HG03025 (cell line): ENCODE results near the gene IGFBP6.
"Not testable (repeated sequence)": the region's sequence is repeated elsewhere in the genome, so short reads cannot be mapped to it uniquely, and the experiment has no call there.

Experiments
- ATAC-seq: cut with Tn5 transposase; IDR thresholded peaks from one replicate; pipeline ENCODE4 v1.9.1; 2021; ENCODE audit warnings: mild to moderate bottlenecking, moderate library complexity; ENCODE audit not compliant: unreplicated experiment, low FRiP score

Gene IGFBP6

DNA sequence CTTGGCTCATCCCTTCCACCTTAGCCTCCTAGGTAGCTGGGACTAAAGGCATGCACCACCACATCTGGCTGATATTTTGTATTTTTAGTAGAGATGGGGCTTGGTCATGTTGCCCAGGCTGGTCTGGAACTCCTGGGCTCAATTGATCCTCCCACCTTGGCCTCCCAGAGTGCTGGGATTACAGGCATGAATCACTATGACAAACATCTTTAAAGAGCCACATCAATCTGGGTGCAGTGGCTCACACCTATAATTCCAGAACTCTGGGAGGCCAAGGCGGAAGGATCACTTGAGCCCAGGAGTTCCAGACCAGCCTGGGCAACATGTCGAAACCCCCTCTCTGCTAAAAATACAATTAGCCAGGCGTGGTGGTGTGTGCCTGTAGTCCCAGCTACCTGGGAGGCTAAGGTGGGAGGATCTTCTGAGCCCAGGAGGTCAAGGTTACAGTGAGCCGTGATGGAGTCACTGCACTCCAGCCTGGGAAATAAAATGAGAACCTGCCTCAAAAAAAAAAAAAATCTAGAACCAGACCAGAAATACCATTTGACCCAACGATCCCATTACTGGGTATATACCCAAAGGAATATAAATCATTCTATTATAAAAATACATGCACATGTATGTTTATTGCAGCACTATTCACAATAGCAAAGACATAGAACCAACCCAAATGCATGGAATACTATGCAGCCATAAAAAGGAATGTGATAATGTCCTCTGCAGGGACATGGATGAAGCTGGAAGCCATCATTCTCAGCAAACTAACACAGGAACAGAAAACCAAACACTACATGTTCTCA, 2.5 kb upstream of the IGFBP6 start:
- not testable (repeated sequence) for ATAC-seq

GRCh38 chr12:53095596-53095895, 1.9 kb upstream of the IGFBP6 start:
- ATAC-seq = not testable (repeated sequence)

DNA sequence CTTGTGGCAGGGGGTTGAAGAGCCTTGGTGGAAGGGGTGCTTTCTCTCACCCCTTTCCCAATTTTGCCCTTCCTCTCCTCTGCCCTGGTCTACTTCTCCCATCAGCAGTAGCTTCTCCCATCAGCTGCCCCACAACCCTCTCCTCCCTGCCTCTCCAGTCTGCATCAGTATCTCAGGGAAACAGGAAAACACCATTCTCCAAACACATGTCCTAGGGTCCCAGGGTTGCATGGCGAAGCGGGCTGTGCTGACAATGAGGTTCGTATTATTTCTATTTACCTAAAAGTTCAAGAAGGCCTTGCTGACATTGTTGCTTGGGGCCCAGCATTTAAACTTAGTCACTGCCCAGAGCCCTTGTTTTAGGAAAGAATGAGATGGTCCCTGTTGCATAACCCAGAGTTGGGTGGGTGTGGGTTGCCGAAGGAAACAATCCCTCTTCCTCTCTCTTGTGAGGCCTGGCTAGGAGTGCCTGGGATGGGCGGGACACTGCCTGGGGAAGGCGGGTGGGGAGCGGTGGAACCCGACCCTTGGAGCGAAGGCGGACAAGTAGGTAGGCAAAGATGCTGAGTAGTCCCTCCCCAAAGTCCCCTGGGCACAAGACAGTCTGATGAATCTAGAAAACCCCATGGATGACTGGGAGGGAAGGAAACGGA, 1.3 kb upstream of the IGFBP6 start:
- ATAC-seq = no peak

DNA sequence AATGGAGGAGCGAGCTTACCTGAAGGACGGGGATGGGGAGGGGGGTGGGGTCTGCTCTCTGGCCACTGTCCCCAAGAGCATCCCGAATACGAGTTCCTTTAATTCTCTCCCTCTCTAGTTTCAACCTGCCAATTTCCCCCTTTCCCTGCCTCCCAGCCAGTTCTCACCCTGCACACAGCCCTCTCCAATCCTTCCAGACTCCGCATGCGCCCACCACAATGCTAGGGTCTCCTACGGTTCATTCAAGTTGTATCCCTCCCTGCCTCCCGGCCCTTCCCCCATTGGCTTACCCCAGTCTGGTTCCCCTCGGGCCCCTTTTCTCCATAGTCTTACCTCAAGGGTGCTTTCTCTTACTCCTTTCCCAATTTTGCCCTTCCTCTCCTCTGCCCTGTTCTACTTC, 708 bp upstream of the IGFBP6 start:
- no peak for ATAC-seq

GRCh38 chr12:53097207-53097563, 282 bp upstream of the IGFBP6 start:
- ATAC-seq = no peak

DNA sequence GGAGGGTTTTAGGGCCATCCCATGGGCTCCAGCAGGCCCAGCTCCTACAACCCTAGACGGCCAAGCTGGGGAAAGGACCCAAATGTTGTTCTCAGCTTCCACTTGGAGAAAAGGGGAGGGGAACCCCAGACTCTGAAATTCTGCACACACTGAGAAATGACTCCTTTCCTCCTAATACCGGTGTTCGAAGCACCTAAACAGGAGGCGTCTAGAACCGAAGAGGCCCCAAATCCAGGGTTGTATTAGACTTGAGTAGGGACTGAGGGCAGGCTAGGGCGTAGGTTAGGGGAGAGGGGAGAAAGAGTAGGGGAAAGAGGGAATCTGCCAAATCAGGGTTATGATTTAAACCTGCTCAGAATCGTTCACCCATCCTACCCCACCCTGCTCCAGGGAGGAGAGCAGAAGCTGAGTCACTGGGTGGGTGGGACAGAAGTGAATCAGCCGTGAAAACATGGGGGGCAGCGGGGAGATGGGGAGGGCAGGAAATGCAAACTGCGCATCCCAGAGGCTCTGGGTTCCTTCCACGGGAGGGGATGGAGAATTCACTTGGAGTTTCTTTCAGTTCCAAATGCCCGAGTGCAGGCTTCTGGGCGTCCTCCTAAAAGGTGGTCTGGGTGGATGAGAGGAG, 1.0 kb downstream of the IGFBP6 start:
- no peak for ATAC-seq

DNA sequence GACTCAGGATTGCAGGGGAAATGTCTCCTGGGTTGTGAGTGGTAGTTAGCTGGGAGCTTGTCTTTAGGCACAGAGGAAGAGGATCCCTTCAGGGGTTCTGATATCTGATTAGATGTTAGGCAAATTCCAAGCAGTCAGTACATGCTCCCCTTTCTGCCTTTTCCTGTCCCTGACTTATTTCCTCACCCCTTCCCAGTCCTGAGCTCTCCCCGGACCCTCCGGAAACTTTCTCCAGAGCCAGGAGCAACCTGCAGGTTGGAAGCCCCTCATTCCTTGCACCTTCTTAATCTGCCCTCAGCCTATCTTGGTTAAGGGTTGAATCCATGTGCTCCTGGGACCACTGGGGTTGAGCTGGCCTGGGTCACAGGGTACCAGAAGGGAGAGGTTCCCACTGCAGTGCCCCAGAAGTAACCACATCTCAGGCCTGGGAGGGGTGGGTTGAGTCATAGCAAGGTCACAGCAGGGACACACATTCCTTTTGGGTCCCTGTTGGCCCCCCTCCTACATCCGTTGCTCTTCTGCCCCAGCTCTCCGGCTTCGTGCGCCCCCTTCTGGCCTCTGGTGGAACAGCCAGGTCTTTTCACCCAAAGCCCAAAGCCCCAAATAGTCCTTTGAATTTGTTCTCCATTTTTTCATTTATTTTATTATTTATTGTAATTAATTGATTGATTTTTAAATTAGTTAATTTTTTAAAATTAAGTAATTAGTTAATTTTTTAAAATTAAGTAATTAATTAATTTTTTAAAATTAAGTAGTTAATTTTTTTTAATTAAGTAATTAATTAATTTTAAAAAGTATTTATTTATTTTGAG, 1.8 kb downstream of the IGFBP6 start:
- no peak for ATAC-seq

DNA sequence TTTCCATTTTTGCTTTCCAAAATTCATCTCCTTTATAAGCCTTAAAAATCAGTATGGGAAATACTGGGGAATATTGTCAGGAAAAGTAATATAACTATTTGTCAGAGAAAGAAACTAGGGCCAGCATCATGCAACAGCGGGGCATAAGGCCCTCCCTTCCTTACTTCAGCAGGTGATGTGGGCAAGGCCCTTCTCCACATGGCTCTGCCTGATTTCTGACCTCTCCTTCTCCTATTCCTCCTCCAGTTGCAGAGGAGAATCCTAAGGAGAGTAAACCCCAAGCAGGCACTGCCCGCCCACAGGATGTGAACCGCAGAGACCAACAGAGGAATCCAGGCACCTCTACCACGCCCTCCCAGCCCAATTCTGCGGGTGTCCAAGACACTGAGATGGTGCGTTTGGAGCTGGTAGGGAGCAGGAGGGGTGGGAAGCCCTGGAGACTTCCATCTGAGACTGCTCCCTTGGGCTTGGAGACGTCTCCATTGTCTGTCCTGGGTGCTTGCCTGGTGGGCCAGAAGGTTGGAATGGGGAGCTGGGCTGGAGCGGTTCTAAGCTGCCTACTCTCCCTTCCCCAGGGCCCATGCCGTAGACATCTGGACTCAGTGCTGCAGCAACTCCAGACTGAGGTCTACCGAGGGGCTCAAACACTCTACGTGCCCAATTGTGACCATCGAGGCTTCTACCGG, 3.1 kb downstream of the IGFBP6 start:
- no peak for ATAC-seq

DNA sequence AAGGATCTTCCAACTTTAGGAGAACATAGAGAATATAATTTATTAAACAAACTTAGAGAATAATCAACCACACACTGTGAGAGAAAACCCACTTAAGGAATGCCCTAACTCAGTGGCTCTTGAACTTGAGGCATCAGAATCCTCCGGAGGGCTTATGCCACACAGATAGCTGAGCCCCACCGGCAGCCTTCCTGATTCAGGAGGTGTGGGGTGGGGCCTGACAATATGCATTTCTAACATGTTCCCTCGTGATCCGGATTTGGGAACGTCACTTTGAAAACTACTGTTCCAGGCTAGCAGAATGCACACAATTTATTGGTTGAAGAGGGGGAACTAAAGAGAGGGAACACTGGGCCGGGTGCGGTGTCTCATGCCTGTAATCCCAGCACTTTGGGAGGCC, 3.8 kb downstream of the IGFBP6 start:
- ATAC-seq = no peak

DNA sequence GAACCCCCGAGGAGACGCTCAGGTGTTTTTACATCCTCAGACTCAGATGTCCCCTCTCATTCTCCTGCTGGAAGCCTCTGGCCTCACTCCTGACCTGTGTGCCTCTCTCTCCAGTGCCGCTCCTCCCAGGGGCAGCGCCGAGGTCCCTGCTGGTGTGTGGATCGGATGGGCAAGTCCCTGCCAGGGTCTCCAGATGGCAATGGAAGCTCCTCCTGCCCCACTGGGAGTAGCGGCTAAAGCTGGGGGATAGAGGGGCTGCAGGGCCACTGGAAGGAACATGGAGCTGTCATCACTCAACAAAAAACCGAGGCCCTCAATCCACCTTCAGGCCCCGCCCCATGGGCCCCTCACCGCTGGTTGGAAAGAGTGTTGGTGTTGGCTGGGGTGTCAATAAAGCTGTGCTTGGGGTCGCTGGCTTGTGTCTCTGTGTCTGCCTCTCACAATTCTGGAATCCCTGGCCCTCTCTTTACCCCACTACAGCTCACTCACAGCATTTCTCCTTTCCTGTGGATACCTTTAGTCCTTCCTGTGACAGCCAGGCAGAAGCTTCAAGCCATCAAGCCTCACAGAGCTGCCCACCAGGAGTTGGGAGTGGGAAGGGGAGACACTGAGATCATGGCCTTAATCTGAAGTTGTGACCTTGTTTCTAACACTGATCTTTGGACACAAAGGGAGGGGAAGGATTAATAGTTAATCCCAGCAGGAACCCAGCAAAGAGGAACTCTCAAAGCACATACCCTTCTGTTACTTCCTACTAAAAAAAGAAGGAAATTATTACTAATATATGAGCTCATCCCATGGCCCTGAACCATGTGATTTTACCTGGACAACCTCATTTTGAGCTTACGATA, 4.7 kb downstream of the IGFBP6 start:
- ATAC-seq = no peak

DNA sequence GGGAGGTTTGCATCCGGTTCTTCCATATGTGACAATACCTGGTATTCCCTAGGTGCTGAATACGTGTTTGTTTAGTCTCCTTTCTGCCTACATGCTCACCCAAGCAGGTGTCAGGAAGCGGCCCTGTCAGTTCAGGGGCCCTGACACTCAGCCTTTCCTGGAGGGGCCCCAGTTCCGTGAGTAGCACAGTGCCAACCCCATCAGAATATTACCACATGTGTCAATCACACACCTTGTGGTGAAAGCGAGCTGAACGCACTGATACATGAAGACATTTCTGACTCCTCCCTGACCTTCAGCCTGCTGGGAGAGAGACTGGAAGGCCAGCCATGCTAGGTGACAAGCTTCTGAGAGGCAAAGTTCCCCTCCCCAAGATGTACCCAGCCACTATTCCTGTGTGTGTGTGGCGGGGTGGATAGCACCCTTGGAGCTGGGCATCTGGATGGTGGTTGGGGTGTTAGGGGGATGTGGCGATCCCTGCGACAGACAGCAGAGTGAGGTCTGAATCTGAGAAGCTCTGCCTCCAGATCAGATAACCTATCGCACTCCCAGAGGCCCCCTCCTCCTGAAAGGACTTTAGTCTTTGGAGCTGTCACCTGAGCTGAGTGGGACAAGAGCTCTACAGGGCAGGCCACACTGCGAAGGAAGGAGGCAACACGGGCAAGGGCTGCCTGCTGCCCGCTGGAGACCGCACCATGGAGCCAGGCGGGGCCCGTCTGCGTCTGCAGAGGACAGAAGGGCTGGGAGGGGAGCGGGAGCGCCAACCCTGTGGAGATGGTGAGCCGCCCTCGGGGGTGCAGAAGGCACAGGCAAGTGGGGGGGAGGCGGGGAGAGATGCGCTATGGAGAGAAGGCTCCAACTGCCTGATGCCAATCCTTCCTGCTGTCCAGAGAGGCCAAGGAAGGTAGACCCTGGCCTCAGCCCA, 5.7 kb downstream of the IGFBP6 start, which contains the start of gene SOAT2:
SOAT2 (plus strand) TSS at position 604 of the 925 bp plus-strand sequence; CDS start at position 696, 92 bp downstream.
- no peak for ATAC-seq

DNA sequence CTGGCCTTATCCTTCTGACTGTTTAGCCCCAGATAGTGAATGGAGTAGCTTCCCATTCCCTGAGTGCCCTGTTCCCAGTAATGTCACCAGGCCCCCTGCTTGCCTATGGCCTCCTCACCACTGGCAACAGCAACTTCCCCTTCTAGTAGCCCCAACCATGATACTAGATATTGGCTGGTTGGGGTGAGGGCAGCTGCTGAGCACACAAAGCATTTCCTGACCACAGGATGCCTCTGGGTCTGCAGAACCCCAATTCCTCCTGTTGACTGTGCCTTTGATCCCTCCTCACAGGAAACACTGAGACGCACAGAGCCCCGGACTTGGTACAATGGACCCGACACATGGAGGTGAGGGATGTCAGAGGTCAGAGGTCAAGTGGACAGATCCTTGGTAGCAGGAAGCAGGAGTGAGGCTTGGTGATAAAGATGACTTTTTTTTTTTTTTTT, 6.4 kb downstream of the IGFBP6 start:
- ATAC-seq = no peak

- ATAC-seq = no peak
Observed at GRCh38 chr12:53105256-53105655, 7.8 kb downstream of the IGFBP6 start.

GRCh38 chr12:53105712-53106439, 8.4 kb downstream of the IGFBP6 start:
- ATAC-seq = no peak

DNA sequence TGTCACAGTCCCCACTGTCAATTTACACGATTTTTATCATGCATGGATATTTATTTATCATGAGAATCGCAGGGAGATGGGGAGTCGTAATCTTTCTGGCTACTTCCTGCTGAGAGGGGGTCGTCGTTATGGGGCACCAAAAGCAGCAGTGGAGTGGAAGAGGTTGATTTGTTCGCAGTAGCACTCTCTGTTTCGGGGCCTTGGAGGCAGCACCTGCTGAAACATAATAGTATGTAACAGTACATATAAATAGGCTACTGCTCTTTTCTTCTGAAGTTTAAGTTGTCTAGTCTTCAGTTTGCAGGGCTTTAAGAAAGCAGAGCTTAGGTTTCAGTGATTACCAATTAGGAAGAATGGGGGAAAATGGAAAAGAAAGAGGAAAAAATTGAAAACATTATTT, 9.7 kb downstream of the IGFBP6 start:
- no peak for ATAC-seq

DNA sequence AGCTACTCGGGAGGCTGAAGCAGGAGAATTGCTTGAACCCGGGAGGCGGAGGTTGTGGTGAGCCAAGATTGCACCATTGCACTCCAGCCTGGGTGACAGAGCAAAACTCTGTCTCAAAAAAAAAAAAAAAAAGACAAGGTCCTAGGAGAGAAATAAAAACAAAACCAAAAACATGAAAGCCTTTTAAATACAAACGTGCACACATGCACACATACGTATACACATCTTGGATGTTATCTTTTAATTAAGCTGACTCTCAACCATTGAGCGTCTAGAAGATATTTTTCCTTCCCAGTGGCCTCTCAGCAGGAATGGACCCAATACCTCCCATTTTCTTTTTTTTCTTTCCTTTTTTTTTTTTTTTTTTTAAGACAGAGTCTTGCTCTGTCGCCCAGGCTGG, 15.0 kb downstream of the IGFBP6 start:
- not testable (repeated sequence) for ATAC-seq

- no peak for ATAC-seq
Observed at GRCh38 chr12:53113136-53113705, 15.8 kb downstream of the IGFBP6 start.
